Heart right ventricle (tissue), 16 donors: Measurements from ENCODE around the gene TBXAS1. TPM values are rescaled to one million over a fixed set of nuclear protein-coding genes. Genes with fewer than 3 reads are reported as not detected.

Source experiments
- ATAC-seq, 8 donors: fragments of 200-7000 bp; cut with Tn5 transposase; one replicate each; pipeline ENCODE4 v1.9.1; 2020; ENCODE audit warnings: mild to moderate bottlenecking in 8 of 8, moderate library complexity in 8 of 8, moderate number of reproducible peaks in 1 of 8
- DNase-seq, 2 donors: peaks; one replicate each; pipeline ENCODE4 v3.0.0-alpha.2; 2020
- H3K27ac ChIP-seq, 10 donors: fragments of 200-600 bp; sonication (generic) in 2 of 10; one replicate each; pipeline versions ENCODE4 v1.5.0 to v1.8.0; 2020 to 2022; ENCODE audit warnings: mild to moderate bottlenecking in 3 of 10
- H3K27me3 ChIP-seq, 7 donors: fragments of 200-600 bp; one replicate each; pipeline ENCODE4 v1.8.0; 2021 to 2022; ENCODE audit warnings: mild to moderate bottlenecking in 2 of 7
- H3K36me3 ChIP-seq, 9 donors: fragments of 200-600 bp; sonication (generic) in 1 of 9; one replicate each; pipeline versions ENCODE4 v1.5.0 to v1.8.0; 2020 to 2022; ENCODE audit warnings: mild to moderate bottlenecking in 2 of 9
- H3K4me1 ChIP-seq, 9 donors: fragments of 200-600 bp; sonication (generic) in 1 of 9; one replicate each; pipeline versions ENCODE4 v1.5.0 to v1.8.0; 2020 to 2022; ENCODE audit warnings: mild to moderate bottlenecking in 4 of 9
- H3K4me3 ChIP-seq, 10 donors: fragments of 200-600 bp; sonication (generic) in 2 of 10; one replicate each; pipeline versions ENCODE4 v1.5.0 to v1.8.0; 2020 to 2022; ENCODE audit warnings: mild to moderate bottlenecking in 7 of 10, moderate library complexity in 2 of 10
- H3K9me3 ChIP-seq, 11 donors: fragments of 200-600 bp in 10 of 11; sonication (generic) in 2 of 11; one replicate each; pipeline versions ENCODE4 v1.5.0 to v1.8.0; 2013 to 2022; ENCODE audit warnings: mild to moderate bottlenecking in 2 of 11, control low read depth in 1 of 11, moderate library complexity in 1 of 11
- CTCF ChIP-seq, 9 donors: fragments of 200-600 bp; sonication (generic) in 2 of 9; IDR thresholded peaks; one replicate each; pipeline versions ENCODE4 v1.5.0 to v1.8.0; 2021 to 2022; ENCODE audit warnings: antibody characterized with exemption in 9 of 9, mild to moderate bottlenecking in 5 of 9, moderate library complexity in 1 of 9
- WGBS, 2 donors: extraction: QIAGEN DNeasy Blood & Tissue Kit; methylation state at CpG; one replicate each; pipeline ENCODE4 v1.1.7; 2013; ENCODE audit warnings: inconsistent platforms in 1 of 2; 5-methylcytosine and 5-hydroxymethylcytosine counted together
- intact Hi-C, 10 donors: fragments of 100-400 bp; cut with DNase I; formaldehyde crosslinking; loops; one replicate each; pipeline versions ENCODE4 v1.11.1 to v1.14.2; 2022
- polyA plus RNA-seq, 2 donors: library from polyadenylated mRNA; stranded (reverse); fragments of 200-250 nt; gene quantifications; one replicate each; pipeline ENCODE4 v1.2.3, GENCODE V29; 2013
- total RNA-seq, 10 donors: library from RNA; stranded (reverse); fragmentation: NEBNext Ultra II Directional in 3 of 10; extraction: Animal tissue kit (Norgen Biotek cat#: 25700) in 3 of 10; gene quantifications; one replicate each; pipeline versions ENCODE4 v1.2.1 to v1.2.4, GENCODE V29; 2021 to 2023
- donor health status: Arrhythmogenic right ventricular cardiomyopathy.
- donor health status: ischemic (EF 13 %, LVEDD 7.1; RV severe dilation, severe dysfunction).
- donor health status: healthy with polysubstance abuse.
- donor health status: DM: no; HTN: yes; CAD: no.
- donor health status: DM: no; HTN: no; CAD: no.
- donor health status: ischemic (EF 25% LVEDD 6.9; RV normal size, moderate dysfunction).
- donor health status: ischemic (EF 25% LVEDD 5.7; RV mildly dilated, moderate dysfunction).
- donor health status: healthy.
- donor health status: DM: yes; HTN: yes; CAD: no.
- donor health status: Ischemic cardiomyopathy.
- donor health status: ischemic (EF 35%, LVEDD 5.7; RV mildly dilated, moderate dysfunction).
- donor health status: nonischemic (EF 11% LVEDD 7.7; RV severe dilation, severe dysfunction).
- donor health status: DM: yes; HTN: yes; CAD: no.
- donor health status: PGD.
- donor health status: ischemic (EF 29% LVEDD 5.4; RV normal size, mild dysfunction).
- donor health status: nonischemic (EF 23%, LVEDD 6.1; RV moderate dilation, normal function).

Gene TBXAS1
- total and polyA plus RNA-seq, 12 donors: 1.7 to 17.7 (median 3.7) TPM

- H3K9me3 ChIP-seq: no peaks in the 10 kb centered on the region
- DNase-seq (no peak), ATAC-seq (no peak)
- H3K27me3 ChIP-seq: no peaks in the 10 kb centered on the region
- 96 to 97% methylated on average over 3 of the region's 3 CpGs for WGBS, 2 donors
- no peaks in the 10 kb centered on the region for H3K36me3 ChIP-seq
- H3K4me3 ChIP-seq: no peak overlapping the region
- no peak for TF ChIP-seq CTCF (IDR thresholded peaks at IDR 0.05)
- peaks cover 0 to 48% (median 0%) of the 10 kb centered on the region in 9 donors for H3K4me1 ChIP-seq
- intact Hi-C loops: loop anchor here in 1 of 10 donors (5.0 kb wide), 1 partner anchor 113 kb away; no protein-coding TSS in a partner anchor
- no peak overlapping the region for H3K27ac ChIP-seq
These were observed 54.8 kb downstream of the TBXAS1 start for GRCh38 chr7:139883814-139884213.

- intact Hi-C loops: loop anchor here in 1 of 10 donors (5.0 kb wide), 1 partner anchor 113 kb away; no protein-coding TSS in a partner anchor
- no peak overlapping the region for H3K4me3 ChIP-seq
- H3K4me1 ChIP-seq: peaks cover 0 to 50% (median 0%) of the 10 kb centered on the region in 9 donors
- H3K36me3 ChIP-seq: no peaks in the 10 kb centered on the region
- WGBS, 2 donors: 77 to 83% methylated on average over 7 of the region's 7 CpGs
- DNase-seq (no peak), ATAC-seq (no peak)
- no peak overlapping the region for H3K27ac ChIP-seq
- no peaks in the 10 kb centered on the region for H3K27me3 ChIP-seq
- H3K9me3 ChIP-seq: peaks cover 0 to 4% (median 0%) of the 10 kb centered on the region in 11 donors
- no peak for TF ChIP-seq CTCF (IDR thresholded peaks at IDR 0.05)
These were observed 55.4 kb downstream of the TBXAS1 start for GRCh38 chr7:139884441-139884840.

GRCh38 chr7:139885511-139885910, 56.4 kb downstream of the TBXAS1 start:
- Histone ChIP-seq H3K4me1 (peaks cover 0 to 50% (median 0%) of the 10 kb centered on the region in 9 donors), H3K27ac (no peak overlapping the region), H3K4me3 (no peak overlapping the region), H3K27me3 (no peaks in the 10 kb centered on the region), H3K36me3 (no peaks in the 10 kb centered on the region), H3K9me3 (peaks cover 0 to 8% (median 0%) of the 10 kb centered on the region in 11 donors)
- TF ChIP-seq CTCF (IDR thresholded peaks at IDR 0.05): no peak
- intact Hi-C loops: no loop called here
- ATAC-seq (no peak), DNase-seq (no peak)

GRCh38 chr7:139886206-139886605, 57.1 kb downstream of the TBXAS1 start:
- no peak for TF ChIP-seq CTCF (IDR thresholded peaks at IDR 0.05)
- ATAC-seq: no peak
- WGBS, 2 donors: 84 to 85% methylated on average over 2 of the region's 2 CpGs
- no peak overlapping the region for H3K27ac ChIP-seq
- peaks cover 0 to 8% (median 0%) of the 10 kb centered on the region in 11 donors for H3K9me3 ChIP-seq
- no peak overlapping the region for H3K4me3 ChIP-seq
- no peak for DNase-seq
- peaks cover 0 to 50% (median 0%) of the 10 kb centered on the region in 9 donors for H3K4me1 ChIP-seq
- no peaks in the 10 kb centered on the region for H3K27me3 ChIP-seq
- no peaks in the 10 kb centered on the region for H3K36me3 ChIP-seq
- intact Hi-C loops: no loop called here
